Measurements from ENCODE around the gene BEX4. TPM values are rescaled to one million over a fixed set of nuclear protein-coding genes. Genes with fewer than 3 reads are reported as not detected.

BEX4 gene
- total RNA-seq, 1 experiment from 2014 or later: 7.3 TPM

GRCh38 chrX:103236296-103236695, 21.4 kb downstream of the BEX4 start:
- DNase-seq (ENCODE audit: low read depth): no peak

- no peak for DNase-seq (ENCODE audit: low read depth)
Observed at GRCh38 chrX:103240155-103240554, 25.2 kb downstream of the BEX4 start.

- DNase-seq (ENCODE audit: low read depth): peak; percentile 22
Observed at GRCh38 chrX:103248553-103248952, 33.6 kb downstream of the BEX4 start.

DNA sequence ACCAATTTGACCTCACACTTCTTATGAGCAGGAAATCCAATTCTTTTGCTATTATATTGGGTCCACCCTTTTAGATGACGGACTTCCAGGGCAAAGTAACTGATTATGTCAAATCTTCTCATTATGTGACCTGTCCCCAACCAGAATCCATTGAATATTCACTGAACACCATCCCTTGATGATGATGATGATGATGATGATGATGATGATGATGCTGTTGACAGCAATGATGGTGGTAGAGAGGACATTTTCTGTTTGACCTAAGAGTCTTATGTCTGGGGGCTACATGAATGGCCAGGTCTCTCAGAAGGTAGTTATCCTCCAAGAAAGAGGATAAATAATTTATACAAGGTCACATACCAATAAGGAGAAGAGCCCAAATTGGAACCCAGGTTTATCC, 34.9 kb downstream of the BEX4 start:
- DNase-seq (ENCODE audit: low read depth): no peak

DNA sequence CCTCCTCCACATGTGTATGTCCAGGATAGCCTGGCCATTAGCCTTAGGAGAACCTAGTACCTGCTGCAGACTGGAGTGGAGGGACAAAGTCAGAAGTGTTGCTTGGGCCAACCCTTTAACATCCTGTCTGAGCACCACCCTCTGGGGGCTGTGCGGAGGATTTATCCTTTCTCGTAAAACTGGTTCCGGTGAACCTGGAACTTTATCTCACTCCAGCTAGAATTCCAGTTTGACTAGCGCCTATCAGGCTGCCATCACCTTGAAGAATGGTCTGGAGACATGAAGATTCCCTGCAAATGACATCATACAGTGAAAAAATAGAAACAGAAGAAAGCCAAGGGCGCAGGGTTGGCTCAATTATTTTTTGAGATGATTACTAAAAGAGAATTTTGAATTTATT, 36.1 kb downstream of the BEX4 start:
- DNase-seq (ENCODE audit: low read depth): no peak

DNA sequence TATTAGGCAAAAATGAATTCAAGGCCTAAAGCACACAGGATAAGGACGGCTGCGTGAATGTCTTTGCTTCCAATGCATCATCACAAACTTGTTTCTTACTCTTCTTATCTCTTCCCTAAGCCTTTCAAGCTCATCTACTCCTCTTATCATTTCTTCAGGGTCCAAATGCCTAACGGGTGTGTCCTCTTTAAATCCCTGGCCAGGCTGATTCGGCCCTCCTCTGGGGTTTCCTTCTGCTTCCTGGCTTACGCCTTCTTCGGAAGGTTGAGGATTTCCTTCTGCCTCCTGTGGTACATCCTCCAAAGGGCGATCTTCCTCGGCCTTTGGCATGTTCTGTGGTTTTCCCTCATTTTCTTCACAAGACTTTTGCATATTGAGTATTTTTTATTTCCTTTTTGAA, 38.7 kb downstream of the BEX4 start:
- DNase-seq (ENCODE audit: low read depth): no peak

DNA sequence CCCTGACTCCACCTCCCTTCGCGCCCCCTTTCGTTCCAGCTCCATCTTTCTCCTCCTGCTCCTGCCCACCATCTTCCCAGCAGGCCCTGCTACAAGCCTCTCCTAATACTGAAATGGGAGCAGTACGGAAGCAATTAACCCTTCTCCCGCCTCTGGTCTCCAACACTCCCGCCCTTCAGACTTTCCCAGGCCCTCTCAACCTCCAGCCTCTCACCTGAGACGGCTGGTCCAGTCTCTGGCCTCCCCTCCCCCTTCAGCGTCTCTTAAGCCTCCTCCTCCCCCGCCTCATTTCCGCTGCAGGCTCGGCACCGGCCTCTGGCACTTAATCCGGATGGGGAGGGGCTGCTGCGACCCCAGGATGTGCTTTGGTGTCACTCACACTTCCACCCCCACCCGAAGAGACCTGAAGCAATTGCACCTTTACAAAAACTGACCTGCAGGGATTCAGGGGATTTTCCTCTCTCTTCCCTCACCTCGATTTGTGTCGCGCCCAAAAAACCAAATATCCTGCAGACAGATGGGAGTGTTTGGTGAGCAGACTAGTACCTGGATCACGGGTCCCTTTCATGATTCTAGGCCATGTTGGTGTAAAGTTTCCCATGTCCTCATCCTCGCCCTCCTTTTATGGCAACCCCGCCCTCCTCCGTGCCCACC, 39.4 kb downstream of the BEX4 start:
- peak; percentile 40 for DNase-seq (ENCODE audit: low read depth)

DNA sequence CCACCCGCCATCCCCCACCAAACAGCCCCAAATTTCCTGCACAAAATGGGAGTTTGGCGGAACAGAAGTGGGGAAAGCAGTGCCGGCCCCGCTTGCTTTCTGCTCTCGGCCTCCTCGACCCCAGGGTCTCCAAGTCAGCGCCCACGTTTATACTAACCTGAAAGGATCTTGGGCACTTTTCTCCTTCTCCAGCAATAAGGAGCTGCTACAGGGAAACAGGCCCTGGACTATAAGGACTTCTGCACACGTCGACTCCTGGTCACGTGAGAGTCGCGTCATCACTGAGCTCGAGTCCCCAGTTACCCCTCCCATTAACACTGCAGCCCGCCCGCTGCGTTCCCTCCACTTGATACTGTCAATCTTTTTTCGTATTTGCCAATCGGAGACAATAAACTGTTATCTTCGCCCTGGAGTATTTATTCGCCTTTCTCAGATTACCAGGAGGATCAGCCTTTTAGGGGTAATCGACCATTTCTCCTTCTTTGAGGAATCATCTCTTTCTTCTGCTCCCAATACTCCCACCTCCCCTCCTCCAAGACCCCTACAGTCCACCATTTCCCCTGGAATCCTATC, 40.1 kb downstream of the BEX4 start, which contains the start of gene TCEAL8:
Gene TCEAL8 (minus strand): TSS at position 235 of the 573 bp plus-strand sequence. CDS start 1,176 bp downstream, outside the sequence.
- DNase-seq (ENCODE audit: low read depth): peak; percentile 83

DNA sequence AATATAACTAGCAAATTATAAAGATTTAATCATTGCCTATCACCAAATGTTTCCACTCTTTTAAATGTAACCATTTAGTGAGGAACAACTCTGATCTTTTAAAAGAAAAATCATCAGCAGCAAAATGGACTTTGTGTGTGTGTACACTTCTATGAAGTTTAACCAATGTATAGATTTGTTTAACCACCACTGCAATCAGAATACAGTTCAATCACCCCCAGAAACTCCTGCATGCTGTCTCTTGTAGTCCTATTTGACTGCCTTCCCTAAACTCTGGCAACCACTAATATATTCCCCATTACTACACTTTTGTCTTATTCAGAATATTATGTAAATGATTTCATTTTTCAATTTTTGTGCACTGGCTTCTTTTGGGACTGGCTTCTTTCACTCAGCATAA, 41.7 kb downstream of the BEX4 start:
- no peak for DNase-seq (ENCODE audit: low read depth)

DNA sequence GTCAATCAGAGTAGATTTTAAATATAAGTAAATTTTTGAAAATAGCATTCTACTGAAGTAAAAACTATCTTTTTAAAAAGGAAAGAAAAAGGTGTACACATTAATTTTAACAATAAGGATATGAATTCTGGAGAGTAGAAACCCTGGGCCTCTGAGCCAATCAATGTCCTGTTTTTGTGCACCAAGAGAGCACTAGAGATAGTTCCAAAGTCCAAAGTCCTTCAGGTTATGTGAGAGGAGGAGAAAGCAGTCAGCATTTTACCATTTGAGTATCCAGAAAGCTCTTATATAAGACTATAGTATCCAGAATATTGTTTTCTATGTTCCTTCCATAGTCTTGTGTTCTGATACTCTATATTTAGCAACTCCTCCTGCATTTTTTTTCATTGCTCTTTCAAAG, 43.4 kb downstream of the BEX4 start:
- no peak for DNase-seq (ENCODE audit: low read depth)

Other genes with a start within 250 kb of the BEX4 start
- 561 and 726 TPM in 2 replicates for gene BEX1, start 150.9 kb upstream of the BEX4 start, total RNA-seq (2014; rRNA removed; shearing (Covaris generic))
- 1.4 and 5.2 TPM in 2 replicates for gene NXF3, start 122.0 kb upstream of the BEX4 start, total RNA-seq (2014; rRNA removed; shearing (Covaris generic))
- 160 and 176 TPM in 2 replicates for gene TCEAL8, start 40.0 kb downstream of the BEX4 start, total RNA-seq (2014; rRNA removed; shearing (Covaris generic))
- gene TCEAL5, start 61.6 kb downstream of the BEX4 start, total RNA-seq (2014; rRNA removed; shearing (Covaris generic)): not detected in 2 replicates
- 8.9 and 15.4 TPM in 2 replicates for gene BEX2, start 95.9 kb downstream of the BEX4 start, total RNA-seq (2014; rRNA removed; shearing (Covaris generic))
- gene TCEAL7, start 115.1 kb downstream of the BEX4 start, total RNA-seq (2014; rRNA removed; shearing (Covaris generic)): 5.2 and 6.3 TPM in 2 replicates
- gene TCEAL9, start 141.4 kb downstream of the BEX4 start, total RNA-seq (2014; rRNA removed; shearing (Covaris generic)): 261 TPM in 2 replicates
- 437 and 579 TPM in 2 replicates for gene BEX3, start 161.4 kb downstream of the BEX4 start, total RNA-seq (2014; rRNA removed; shearing (Covaris generic))